Limb (tissue), 2 donors: ENCODE data around the gene LRMDA.

Experiments used
- DNase-seq, 2 donors: peaks; one replicate each; pipeline ENCODE4 v3.0.0-alpha.2; 2016; ENCODE audit errors: extremely low spot score in 2 of 2

Gene LRMDA

DNA sequence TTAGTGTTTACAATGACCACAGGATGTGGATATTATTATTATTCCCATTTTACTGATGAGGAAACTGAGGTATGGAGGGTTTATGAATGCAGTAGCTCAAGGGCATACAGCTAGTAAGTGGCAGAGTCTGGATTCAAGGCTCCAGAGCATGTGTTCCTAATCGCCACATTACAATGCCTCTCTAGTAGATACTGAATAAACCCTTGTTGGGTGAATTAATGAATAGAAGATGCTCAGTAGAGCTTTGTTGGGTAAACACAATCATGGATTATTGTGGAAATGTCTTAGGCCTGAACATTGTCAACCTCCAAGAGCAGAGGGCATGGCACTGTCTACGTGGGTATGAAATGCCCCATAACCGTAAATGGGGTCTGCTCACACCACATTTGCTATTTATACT, 545.3 kb downstream of the LRMDA start:
- DNase-seq, result no peak

DNA sequence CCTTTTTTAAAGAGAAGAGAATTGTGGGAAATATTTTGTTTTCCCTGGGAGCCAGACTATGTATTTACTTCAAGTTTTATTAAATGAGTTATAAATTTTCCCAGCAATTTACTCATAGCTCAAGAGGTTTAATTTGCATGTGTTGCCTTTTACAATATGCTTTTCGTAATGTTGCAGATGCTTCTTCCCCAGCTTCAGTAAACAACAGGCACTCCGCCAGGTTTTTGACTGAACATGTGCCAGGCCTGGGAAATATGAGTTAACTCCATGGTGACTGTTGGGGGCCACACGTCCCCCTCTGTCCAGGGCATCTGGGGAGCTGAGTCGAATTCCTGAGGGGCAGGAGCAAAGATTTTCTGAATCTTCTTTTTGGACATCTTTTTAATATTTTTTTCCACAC, 545.7 kb downstream of the LRMDA start:
- DNase-seq, result peak; percentile 50 to 60

DNA sequence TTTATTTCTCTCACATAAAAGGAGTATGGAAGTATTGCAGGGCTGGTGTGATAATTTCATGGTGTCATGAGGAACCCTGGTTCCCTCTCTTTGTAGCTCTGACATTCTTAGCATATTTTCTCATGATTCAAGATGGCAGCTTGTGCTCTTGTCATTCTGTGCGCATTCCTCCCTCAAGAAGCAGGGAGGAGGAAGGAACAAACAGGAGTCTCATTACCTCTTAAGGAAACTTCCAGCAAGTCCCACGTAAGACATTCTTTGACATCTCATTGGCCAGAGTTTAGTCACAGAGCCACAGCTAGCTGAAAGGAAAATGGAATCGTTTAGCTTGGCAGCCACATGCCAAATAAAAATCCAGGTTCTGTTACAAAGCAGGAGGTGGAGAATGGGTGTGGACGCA, 546.8 kb downstream of the LRMDA start:
- DNase-seq, result no peak

DNA sequence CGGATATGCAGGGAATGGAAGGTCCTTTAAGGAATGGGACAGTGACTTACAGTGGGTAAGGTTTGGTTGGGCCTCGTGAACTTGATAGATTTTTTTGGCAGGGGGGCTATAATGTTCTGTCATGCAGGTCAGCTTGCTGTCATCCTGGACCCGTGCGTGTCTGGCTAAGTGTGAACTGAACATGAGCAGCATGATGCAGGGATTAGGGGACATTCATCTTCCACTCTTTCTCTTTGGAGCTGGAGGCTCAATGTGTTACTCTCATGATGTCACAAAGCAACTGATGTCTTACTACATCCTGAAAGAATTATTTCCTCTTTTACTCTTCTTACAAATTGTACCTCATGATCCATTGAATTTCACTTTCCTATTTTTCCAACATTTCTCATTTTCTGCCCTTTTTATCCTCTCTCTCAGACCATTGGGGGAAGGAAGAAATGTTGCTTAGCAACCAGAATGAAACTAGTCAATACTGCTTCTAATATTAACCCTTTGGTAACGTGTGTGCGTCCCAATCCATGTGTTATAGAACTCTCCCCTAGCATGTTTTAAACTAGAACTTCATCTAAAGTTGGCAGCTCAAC, 549.1 kb downstream of the LRMDA start:
- no peak for DNase-seq

DNA sequence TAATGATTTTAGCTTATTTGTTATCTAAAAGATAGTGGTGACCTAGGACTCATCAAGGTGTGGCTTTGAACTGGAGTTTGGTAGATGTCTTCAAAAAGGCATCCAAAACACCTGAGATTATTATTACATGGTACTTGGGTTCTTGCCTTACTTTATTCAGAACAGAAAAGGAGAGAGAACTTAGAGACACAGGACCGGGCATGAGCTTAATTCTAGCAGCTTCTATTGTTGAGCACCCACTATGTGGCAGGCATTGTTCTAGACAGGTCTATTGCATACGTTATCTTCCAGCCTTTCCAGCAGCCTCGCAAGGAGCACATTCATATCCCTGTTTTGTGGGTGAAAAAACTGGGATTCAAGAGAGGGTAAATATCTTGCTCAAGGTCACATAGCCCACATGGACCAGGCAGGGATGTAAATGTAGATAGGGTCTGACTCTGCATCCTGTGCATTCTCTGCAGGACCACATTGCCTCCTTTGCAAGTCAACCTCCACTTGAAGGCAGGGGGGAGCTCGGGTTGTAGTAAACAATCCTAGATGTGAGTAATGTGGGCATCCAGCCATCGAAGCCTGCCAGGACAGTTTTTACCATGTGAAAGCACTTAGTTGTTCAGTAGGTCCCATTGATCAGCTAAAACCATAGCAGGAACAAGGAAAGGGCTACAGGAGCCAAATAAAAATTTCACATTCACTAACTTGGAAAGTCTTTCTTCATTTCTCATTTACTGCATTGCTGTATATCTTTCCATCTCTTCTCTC, 551.4 kb downstream of the LRMDA start:
- peak in 1 of 2 donors; percentile 44 for DNase-seq

DNA sequence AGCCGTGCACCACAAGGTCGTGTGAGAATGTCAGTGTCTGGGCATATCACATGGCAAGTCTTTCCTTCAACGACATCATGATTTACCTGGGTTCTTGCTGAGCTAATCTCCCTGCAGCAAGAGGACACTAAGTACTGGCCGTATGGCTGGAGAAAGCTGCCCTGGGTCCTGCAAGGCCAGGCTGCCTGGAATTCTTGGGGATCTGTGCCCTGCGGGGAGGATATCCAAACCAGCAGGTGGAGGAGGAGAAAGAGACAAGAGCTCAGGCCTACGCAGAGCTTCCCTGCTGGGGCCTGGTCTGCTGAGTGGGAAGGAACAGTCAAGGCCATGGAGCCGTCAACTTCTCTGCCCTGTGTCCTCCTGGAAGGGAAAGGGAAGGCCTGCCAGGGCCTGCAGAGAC, 552.6 kb downstream of the LRMDA start:
- DNase-seq, result no peak

DNA sequence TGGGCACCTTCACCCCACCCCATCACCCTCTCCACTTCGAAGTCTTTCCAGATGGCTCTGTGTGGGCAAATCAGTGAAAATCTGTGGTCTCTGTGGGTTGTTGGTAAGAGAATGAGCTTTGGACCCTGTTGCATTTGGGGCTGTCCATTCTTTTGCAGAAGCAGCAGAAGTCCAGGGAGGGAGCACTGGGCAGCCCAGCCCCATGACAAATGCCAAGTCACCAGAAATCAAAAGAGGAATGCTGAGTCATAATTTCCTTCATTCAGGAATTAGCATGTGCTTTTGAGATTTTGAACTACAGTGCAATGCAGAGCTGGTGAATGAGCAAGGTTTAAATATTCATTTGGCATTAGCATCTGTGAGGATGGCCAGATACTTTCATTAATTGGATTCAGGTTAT, 556.2 kb downstream of the LRMDA start:
- DNase-seq, result no peak

DNA sequence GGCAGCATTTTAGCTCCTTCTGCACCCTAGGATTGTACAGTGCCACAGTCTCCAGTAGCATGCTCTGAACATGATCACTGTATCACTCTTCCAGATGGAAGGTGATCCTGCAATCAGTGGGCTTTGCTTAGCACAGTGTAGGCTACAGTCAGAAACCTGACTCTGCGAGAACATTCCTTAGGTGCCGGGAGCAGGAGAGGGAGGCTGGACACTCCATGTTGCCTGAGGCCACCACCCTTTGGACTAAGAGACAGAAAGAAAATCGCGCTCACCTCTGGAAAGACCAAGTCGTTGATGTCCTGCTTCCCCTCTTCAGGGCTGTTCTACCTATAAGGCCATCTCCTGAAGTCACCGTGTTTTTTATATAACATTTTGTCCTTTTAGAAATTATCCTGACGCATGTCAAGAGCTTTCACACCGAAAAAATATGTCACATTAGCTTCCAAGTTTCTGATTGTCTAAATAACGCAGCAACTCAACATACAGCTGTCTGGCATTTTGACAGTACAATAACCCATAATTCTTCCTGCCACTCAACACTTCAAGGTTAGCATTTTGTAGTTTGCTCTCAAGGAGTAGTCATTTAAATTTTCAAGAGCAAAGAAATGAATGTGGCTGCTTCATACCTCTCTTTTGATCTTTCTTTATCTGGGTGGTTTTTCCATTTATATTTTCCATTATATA, 563.1 kb downstream of the LRMDA start:
- no peak for DNase-seq

DNA sequence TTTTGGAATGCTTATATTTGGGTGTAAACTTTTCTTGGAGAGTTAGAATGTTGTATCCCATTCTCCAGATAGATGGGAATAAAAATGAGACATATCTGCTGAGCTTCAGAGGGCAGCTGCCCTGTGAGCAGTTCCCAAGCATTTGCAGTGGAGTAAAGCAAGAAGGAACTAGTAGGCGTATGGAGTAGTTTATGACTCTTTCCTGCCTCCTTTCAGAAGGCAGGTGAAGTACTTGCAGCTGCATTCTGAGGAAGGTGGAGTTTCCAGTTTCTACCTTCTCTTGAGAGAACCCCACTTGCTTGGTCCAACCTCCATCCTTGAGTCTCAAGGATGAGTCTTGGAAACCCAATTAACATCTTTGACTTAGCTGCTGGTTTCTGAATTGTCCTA, 563.6 kb downstream of the LRMDA start:
- DNase-seq, result no peak

DNA sequence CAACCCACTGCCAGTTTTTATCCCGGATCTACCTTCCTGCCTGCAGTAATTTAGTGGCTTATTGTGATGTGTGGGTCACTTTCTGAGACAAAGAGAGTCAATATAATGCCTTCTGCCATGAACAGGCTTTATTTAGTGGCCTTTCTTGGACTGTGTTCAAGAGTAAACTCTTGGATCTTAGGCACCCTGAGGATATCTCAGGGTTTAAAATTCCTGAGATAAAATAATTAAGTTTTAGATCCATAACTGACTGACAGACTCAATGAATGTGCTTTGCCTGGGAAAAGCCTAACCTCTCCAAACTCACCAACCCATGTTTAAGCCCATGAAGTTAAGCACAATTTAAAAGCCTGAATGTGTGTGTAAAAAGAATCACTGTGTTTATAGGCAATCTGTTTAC, 564.3 kb downstream of the LRMDA start:
- no peak for DNase-seq

DNA sequence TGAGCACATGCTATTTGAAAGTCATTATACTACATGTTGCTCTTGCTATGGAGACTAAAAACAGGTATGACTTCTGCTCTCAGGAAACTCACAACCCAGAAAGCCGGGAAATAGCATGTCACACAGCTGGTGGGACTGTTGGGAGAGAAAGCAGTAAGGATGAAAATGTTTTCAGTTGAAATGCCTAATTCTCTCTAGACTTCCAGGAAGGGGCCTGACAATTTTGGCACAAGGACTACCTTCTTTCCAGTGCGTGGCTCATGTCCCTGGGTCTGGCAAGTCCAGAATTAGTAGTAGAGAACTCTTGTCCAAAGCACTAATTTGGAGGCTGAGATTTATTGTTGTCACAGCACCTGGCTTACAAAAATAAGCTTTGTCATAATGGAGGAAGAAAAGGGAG, 567.6 kb downstream of the LRMDA start:
- no peak for DNase-seq

DNA sequence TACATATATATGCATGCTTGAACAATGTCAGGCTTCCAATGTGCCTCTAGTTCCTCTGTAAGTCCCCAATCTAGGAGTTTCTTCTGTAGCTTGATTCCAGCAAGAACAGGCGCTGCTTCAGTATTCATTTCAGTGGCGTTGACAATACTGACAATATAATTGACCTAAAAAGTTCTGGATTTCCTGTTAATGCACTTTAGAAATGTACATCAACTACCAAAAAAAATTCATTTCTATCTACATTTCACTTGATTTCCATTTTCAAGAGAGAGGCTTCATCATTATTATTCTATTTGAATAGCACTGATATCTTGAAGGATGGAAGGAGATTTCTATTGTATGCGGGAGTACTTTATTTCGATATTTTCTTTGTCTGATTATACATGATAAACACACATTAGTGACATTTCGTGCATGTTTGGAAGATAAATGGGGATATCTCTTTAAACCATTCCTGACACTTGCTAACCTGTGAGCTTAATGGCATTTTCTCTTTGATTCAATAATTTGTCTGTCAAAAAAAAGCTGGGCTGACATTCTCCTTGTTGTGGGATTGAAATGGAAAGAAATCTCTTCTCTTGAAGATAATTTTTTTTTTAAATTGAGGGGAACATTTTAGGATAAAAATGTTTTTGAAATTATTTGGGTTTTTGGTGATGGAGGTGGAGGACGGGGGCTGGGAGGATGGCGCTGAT, 568.2 kb downstream of the LRMDA start:
- DNase-seq, result no peak

DNA sequence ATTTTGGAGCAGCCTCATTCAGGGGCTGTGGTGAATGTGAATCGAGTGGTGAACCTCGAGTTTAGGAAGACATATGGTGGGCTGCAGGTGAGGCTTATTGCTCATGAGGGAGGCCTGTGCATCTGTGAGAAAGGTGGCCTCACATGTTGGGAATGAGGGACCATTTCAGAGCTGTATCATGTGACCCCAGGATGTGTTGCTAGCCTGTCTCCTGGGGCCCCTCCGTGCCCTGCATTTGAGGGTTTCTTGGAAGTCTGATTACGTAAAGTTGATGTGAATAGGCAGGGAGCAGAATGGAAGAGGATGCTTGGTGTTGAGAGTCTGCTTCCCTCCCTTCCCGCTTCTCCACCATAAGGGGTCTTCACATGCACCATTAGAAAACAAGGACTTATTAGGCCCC, 569.1 kb downstream of the LRMDA start:
- no peak for DNase-seq

DNA sequence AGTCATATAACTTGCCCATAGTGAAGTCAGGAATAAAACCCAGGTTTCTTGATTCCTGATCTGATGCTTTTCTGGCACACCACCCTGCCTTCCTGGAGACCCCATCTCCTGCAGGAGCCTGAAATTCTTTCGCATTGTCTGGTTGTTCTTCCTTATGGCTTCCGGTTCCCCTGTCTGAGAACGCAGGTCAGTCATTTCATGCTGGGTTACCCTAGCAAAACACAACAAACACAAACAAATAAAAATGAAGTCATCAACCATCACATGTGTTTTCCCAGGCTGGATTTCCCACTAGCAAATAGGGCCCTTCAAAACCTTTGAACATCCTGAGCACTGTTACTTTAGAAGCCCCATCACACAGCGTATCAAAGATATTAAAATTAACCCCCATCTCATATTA, 569.6 kb downstream of the LRMDA start:
- no peak for DNase-seq

DNA sequence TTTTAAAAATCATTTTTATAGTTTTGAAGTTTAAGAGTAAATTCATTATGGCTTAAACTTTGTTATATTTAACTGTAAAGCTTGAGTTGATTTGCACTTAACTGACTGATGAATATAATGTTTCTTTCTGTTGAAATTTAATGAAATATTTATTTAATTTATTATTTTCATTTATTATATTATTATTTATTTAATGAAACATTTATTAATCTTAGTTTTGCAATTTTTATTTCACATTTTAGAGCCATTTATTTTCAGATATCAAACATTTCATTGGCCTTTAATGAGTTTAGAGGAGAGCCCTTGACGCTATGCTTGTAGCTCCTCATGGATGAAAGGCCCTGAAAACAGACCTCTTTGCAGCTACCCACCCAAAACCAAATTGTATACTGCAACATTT, 570.0 kb downstream of the LRMDA start:
- DNase-seq, result no peak

DNA sequence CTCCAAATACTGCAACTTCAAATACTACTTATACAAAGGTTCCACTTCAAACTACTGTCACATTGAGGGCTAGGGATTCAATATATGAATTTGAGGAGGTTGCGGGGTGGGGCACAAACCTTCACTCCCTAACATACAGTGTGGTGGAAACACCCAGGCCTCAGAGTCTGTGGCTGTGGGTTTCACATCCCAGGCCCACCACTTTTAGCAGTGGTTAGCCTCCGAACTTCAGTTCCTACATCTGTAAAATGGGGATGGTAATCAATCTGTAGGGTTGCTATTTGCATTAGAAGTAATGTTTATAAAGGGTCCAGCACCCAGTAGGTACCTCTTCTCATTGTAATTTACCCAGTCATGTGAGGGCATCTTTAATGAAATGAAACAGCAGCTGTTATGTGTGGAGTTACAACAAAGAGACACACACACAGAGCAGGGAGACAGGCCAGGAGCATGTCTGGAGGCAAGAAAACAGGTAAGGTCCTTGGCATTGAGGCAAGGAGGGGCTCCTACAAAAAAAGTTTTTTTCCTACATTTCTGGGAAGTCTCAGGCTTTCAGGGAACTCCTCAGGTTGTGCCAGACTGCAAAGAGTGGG, 570.9 kb downstream of the LRMDA start:
- DNase-seq, result no peak

DNA sequence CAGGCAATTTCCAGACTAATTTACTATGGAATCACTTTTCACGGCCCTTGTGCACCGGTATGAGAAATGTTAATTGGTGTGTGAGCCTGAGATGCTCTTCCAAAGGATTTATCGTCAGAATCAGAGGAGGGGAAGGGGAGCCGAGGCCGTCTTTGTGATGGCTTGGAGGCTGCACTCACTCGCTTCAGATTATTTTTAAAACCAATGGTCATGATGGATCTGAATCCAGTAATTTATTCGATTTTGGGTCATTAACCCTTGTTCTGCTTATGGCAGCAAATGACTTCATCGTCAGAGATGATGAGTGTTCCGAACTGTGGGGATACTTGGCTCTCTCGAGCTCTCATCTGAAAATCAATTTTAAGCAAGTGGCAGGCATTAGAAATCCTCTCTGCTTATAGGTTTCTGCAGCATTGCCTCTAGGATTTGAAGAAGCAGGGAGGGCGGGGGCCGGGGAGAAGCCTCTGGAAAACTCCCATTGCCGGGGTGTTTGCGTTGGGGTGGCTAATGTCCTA, 576.3 kb downstream of the LRMDA start:
- DNase-seq, result no peak

DNA sequence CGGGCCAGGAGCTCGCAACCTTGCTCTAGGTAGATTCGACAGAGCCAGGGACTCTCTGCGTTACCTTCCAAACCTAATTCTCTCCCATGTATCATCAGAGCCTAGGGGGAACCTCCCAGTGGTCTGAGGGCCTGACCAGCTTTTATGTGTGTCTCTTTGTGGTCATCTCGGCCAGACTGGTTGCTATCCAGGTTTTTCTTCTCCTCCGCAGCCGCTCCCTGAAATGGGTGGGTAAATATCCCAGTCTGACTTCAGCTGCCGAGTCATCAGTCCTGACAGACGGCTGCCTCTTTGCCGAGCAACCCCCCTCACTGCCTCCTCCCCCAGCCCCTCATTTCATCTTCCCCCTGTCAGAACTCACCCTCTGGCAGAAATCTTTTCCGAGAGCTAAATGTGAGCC, 578.1 kb downstream of the LRMDA start:
- DNase-seq, result no peak

DNA sequence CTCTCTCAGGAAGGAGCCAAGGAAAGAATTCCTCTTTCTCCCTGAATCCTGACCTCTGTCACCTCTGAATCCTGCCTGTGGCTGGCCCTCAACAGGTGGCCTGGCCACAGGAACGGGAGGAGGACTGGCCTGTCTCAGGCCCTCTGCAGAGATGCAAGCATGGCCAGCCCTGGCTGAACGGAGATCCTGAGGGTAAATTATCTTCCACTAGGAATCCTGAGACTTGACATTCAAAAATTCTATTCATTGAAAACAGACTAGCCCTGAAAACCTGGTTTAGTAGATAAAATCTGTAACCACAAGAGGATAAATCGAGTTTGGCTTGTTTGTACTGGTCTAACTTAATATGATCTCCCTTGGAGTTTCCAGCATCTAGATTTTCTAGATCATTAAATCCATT, 579.3 kb downstream of the LRMDA start:
- DNase-seq, result no peak

DNA sequence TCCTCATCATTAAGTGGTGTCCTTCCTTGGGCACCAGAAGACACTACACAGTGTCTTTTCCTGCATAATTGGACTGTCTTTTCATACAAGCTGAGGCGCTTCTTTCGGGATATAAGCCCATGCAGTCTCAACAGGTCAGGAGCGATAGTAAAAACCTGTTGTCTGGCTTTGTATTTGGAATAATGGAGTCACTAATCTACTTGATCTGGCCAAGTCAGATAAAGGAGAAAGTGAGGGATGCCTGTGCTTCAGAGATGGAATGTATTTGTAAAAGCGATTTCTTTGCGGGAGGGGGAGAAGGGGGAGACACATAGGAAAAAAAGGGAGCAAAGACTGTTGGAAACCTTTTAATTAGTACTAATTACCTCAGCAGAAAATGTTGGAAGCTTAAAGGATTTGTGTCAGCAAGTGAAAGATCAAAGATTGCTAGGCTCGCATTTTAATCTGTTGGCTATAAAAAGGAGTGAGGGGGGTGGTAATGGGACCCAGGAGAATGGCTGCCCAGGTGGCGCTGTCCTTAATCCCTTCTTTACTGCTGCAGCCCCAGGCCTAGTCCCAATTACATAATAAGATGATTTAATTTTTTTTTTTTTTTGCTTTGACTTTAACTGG, 581.4 kb downstream of the LRMDA start:
- no peak for DNase-seq

DNA sequence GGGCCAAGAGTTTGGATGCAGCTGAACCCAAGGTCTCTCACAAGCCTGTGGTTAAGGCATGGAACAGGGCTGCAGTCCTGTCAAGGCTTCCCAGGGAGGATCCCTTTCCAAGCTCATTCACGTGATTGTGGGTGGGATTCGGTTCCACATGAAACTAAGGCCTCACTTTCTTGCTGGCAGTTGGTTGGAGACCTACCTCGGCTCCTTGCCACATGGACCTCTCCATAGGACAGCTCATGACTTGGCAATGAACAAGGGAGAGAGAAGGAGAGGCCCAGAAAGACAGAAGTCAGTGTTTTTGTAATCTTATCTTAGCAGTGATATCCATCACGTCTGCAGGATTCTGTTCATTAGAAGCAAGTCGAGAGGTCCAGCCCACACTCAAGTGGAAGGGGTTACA, 583.8 kb downstream of the LRMDA start:
- DNase-seq, result no peak
